OCI-LY7 (cell line): Measurements from ENCODE around the gene SUPT4H1. TPM values are rescaled to one million over a fixed set of nuclear protein-coding genes. Genes with fewer than 3 reads are reported as not detected.

Experiments
- BruUV-seq: library from RNA; stranded (reverse); fragments of 400-500 nt; replicated peaks from 2 replicates; lab custom pipeline; 2021; lab: Mats Ljungman, UMichigan
- CTCF ChIA-PET: fragments of 300-600 bp; sonication (Branson Sonifier 250); formaldehyde crosslinking; loops from one replicate; lab custom pipeline; 2022; ENCODE audit warnings: antibody characterized with exemption; ENCODE audit not compliant: unreplicated experiment; lab: Charles Lee
- POLR2A ChIA-PET: fragments of 300-600 bp; sonication (Branson Sonifier 250); formaldehyde crosslinking; loops from one replicate; lab custom pipeline; 2022; ENCODE audit warnings: antibody characterized with exemption; lab: Charles Lee
- DNase-seq: peaks from one replicate; pipeline ENCODE4 v3.0.0-alpha.2; 2015; ENCODE audit warnings: low spot score
- H2AFZ ChIP-seq: fragments of 200-600 bp; sonication (generic), shearing (Covaris generic); 2 replicates; pipeline ENCODE4 v1.6.1; 2014; ENCODE audit warnings: mild to moderate bottlenecking, antibody characterized with exemption, low read length, moderate library complexity
- H3K27ac ChIP-seq: fragments of 200-600 bp; sonication (generic); 2 replicates; pipeline ENCODE4 v1.5.1; 2014; ENCODE audit warnings: mixed run types, low read depth, mild to moderate bottlenecking, moderate library complexity, low read length, inconsistent platforms; ENCODE audit not compliant: poor library complexity, severe bottlenecking
- H3K36me3 ChIP-seq: fragments of 200-600 bp; sonication (generic); 2 replicates; pipeline ENCODE4 v1.6.1; 2014; ENCODE audit warnings: mild to moderate bottlenecking, antibody characterized with exemption, low read length, moderate library complexity, mixed read lengths; ENCODE audit not compliant: insufficient read depth
- H3K4me1 ChIP-seq: fragments of 200-600 bp; sonication (generic); 2 replicates; pipeline ENCODE4 v1.5.1; 2014; ENCODE audit warnings: mild to moderate bottlenecking, low read length; ENCODE audit not compliant: insufficient read depth, poor library complexity, severe bottlenecking
- H3K4me2 ChIP-seq: fragments of 200-600 bp; sonication (generic); 2 replicates; pipeline ENCODE4 v1.6.1; 2014; ENCODE audit warnings: mild to moderate bottlenecking, low read length
- H3K4me3 ChIP-seq: fragments of 200-600 bp; sonication (generic); 2 replicates; pipeline ENCODE4 v1.5.1; 2014; ENCODE audit warnings: mild to moderate bottlenecking, low read depth, low read length; ENCODE audit not compliant: poor library complexity, severe bottlenecking
- H3K79me2 ChIP-seq: fragments of 200-600 bp; sonication (generic); 2 replicates; pipeline ENCODE4 v1.6.1; 2016; ENCODE audit warnings: low read depth, mild to moderate bottlenecking, low read length, moderate library complexity, mixed read lengths; ENCODE audit not compliant: insufficient read depth
- H3K9me2 ChIP-seq: fragments of 200-600 bp; sonication (generic); 2 replicates; pipeline ENCODE4 v1.6.1; 2016; ENCODE audit warnings: mild to moderate bottlenecking, low read length, mixed read lengths; ENCODE audit not compliant: insufficient read depth
- H3K9me3 ChIP-seq: fragments of 200-600 bp; sonication (generic); 2 replicates; pipeline ENCODE4 v1.6.1; 2014; ENCODE audit warnings: mild to moderate bottlenecking, mixed run types, low read length, mixed read lengths
- H4K20me1 ChIP-seq: fragments of 200-600 bp; sonication (generic); 2 replicates; pipeline ENCODE4 v1.6.1; 2014; ENCODE audit warnings: mild to moderate bottlenecking, antibody characterized with exemption, low read length, moderate library complexity, mixed read lengths; ENCODE audit not compliant: insufficient read depth
- CTCF ChIP-seq: fragments of 200-600 bp; sonication (generic); conservative IDR thresholded peaks from 2 replicates; pipeline ENCODE4 v1.5.1; 2014; ENCODE audit warnings: mild to moderate bottlenecking, antibody characterized with exemption, low read length, moderate library complexity, mixed read lengths
- EZH2phosphoT487 ChIP-seq: fragments of 200-600 bp; sonication (generic); IDR thresholded peaks from 2 replicates; pipeline ENCODE4 v1.6.1; 2018; ENCODE audit warnings: low read depth, borderline replicate concordance, mild to moderate bottlenecking, mixed run types, antibody characterized with exemption, low read length, moderate library complexity, mixed read lengths
- intact Hi-C: fragments of 100-400 bp; cut with micrococcal nuclease; formaldehyde crosslinking; loops from one replicate; pipeline ENCODE4 v1.10.0; 2022; ENCODE audit not compliant: unreplicated experiment
- total RNA-seq, 2 experiments: library from RNA; depleted of rRNA in 1 of 2; stranded (reverse); fragments of >200 nt in 1 of 2; shearing (Covaris generic) in 1 of 2; gene quantifications; 2 replicates each; pipeline ENCODE4 v1.2.3, GENCODE V29; 2014 to 2022

The SUPT4H1 gene
- total RNA-seq, 2 experiments from 2014 or later: 56.5 to 65.5 TPM

GRCh38 chr17:58324409-58325288 is 27.4 kb downstream of the SUPT4H1 start:
- no peak overlapping the region for H2AFZ ChIP-seq
- TF ChIP-seq EZH2phosphoT487 (no peak), CTCF (no peak)

DNA sequence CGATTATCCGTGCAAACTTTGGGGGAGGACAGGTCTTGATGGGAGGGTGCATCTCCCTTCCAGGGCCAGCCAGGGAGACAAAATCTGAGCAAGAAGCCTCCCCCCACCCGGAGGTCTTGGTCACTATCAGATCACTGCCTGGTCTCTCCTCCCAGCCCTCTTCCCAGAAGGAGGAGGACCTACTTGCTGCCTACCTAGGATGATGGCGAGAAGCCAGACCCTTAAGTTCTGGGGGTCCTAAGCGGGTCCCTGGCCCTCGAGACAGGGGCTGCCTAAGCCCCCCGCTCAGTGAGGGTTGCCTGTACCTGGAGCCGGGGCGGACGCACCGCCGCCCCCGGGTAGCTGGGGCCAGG is 28.0 kb downstream of the SUPT4H1 start:
- ChIA-PET POLR2A (no interaction called here), CTCF (no interaction called here)
- TF ChIP-seq EZH2phosphoT487: no peak
- no peak for TF ChIP-seq CTCF
- Histone ChIP-seq H3K79me2 (no peaks in the 10 kb centered on the region), H3K9me3 (no peaks in the 10 kb centered on the region), H3K4me1 (peaks cover 27% of the 10 kb centered on the region), H3K4me2 (no peak overlapping the region), H2AFZ (no peak overlapping the region), H3K9me2 (no peaks in the 10 kb centered on the region), H4K20me1 (no peaks in the 10 kb centered on the region), H3K36me3 (no peaks in the 10 kb centered on the region), H3K4me3 (no peak overlapping the region), H3K27ac (no peak overlapping the region)
- intact Hi-C loops: no loop called here
- no TSS peak for BruUV-seq
- no peak for DNase-seq

More at GRCh38 chr17:58324409-58325288, 27.4 kb downstream of the SUPT4H1 start:
- no peaks in the 10 kb centered on the region for H3K9me2 ChIP-seq
- H3K4me3 ChIP-seq: no peak overlapping the region
- H4K20me1 ChIP-seq: no peaks in the 10 kb centered on the region
- no peaks in the 10 kb centered on the region for H3K9me3 ChIP-seq
- H3K27ac ChIP-seq: no peak overlapping the region
- DNase-seq: no peak
- CTCF ChIA-PET: no interaction called here
- intact Hi-C loops: no loop called here
- H3K4me2 ChIP-seq: no peak overlapping the region
- H3K36me3 ChIP-seq: peaks cover under 1% of the 10 kb centered on the region; the same call in 1 of the 2 replicates
- POLR2A ChIA-PET: no interaction called here
- no peaks in the 10 kb centered on the region for H3K79me2 ChIP-seq
- H3K4me1 ChIP-seq: peaks cover 33% of the 10 kb centered on the region
- BruUV-seq: no TSS peak
